ENCODE data around the gene ADAMTS6.
A peak's percentile ranks its signal among the peaks of the same experiment; 100 is the strongest.

ADAMTS6 gene

GRCh38 chr5:65144136-65144871 lies 337.4 kb downstream of the ADAMTS6 start:
- no peak overlapping the region for H2BK15ac ChIP-seq (ENCODE audit: low read length)
- H3K4ac ChIP-seq (ENCODE audit: low read length): no peak overlapping the region
- DNase-seq (ENCODE audit: low spot score): no peak
- H2AK5ac ChIP-seq (ENCODE audit: low read depth, low read length): no peak overlapping the region
- H2BK5ac ChIP-seq (ENCODE audit: low read length): no peak overlapping the region
- H3K4me3 ChIP-seq (ENCODE audit: low read length in 2 of 2): no peak overlapping the region
- no peak overlapping the region for H3K27ac ChIP-seq (replicated peaks; ENCODE audit: low read length)
- no CpG with 5 or more reads among the region's 9 CpGs for WGBS, 2 donors (ENCODE audit: extremely low coverage in 2 of 2, insufficient read length in 2 of 2, insufficient replicate concordance in 1 of 2)
- no peak overlapping the region for H3K4me2 ChIP-seq (ENCODE audit: insufficient read depth, low read length, poor library complexity, severe bottlenecking)
- H4K91ac ChIP-seq (ENCODE audit: low read depth, low read length, poor library complexity): no peak overlapping the region
- no peaks in the 10 kb centered on the region for H3K9me3 ChIP-seq (replicated peaks in 1 of 2; ENCODE audit: control insufficient read depth in 2 of 2, insufficient read depth in 1 of 2, low read depth in 1 of 2, low read length in 2 of 2)
- no peak overlapping the region for H3K23ac ChIP-seq (ENCODE audit: low read depth, low read length, poor library complexity)
- H3K79me1 ChIP-seq (ENCODE audit: low read depth, low read length): no peaks in the 10 kb centered on the region
- H4K8ac ChIP-seq (ENCODE audit: low read depth, low read length): no peak overlapping the region
- no peak overlapping the region for H3K9ac ChIP-seq (ENCODE audit: low read depth, low read length, poor library complexity)
- H3K18ac ChIP-seq (ENCODE audit: low read length): peak overlapping the region; percentile 54
- H2BK12ac ChIP-seq (ENCODE audit: low read length): no peak overlapping the region
- H3K27me3 ChIP-seq (ENCODE audit: control insufficient read depth in 3 of 3, insufficient read depth in 3 of 3, low read depth in 1 of 3, low read length in 3 of 3): peaks cover 0 to 3% (median 0%) of the 10 kb centered on the region in 3 experiments
- peaks cover 0 to 4% of the 10 kb centered on the region in 2 donors for H3K4me1 ChIP-seq (ENCODE audit: control insufficient read depth in 2 of 2, insufficient read depth in 1 of 2, low read depth in 1 of 2, low read length in 2 of 2)
- no peaks in the 10 kb centered on the region for H3K36me3 ChIP-seq (replicated peaks in 1 of 2; ENCODE audit: control insufficient read depth in 2 of 2, insufficient read depth in 2 of 2, low read length in 2 of 2)
- H3K14ac ChIP-seq (ENCODE audit: low read length): no peak overlapping the region
- no peak overlapping the region for H2BK120ac ChIP-seq (ENCODE audit: low read depth, low read length)
- no peak overlapping the region for H2AFZ ChIP-seq (ENCODE audit: low read length)

DNA sequence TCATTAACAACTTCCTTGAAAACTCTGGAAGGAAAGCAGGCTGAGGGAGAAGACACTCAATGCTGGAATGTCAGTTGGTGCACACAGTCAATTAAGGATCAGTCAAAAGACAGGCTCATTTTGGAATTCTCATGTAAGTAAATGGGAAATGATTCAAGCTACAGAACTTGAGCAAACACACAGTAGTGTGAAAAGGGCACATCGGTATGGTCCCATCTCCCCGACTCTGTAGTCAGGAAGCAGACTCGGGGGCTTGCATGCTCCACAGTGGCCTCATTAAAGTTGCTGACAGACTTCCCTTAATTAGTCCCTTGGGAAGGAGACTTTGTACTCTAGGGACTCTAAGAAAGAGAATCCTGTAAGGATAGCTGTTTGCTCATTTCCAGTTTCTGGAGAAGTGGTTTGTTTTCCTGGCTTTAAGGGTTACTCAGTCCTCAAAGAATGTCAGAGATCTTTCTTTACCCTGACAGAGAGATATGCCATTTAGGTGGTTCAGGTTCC lies 339.2 kb downstream of the ADAMTS6 start:
- peaks cover 0 to 4% of the 10 kb centered on the region in 2 donors for H3K4me1 ChIP-seq (ENCODE audit: control insufficient read depth in 2 of 2, insufficient read depth in 1 of 2, low read depth in 1 of 2, low read length in 2 of 2)
- H4K8ac ChIP-seq (ENCODE audit: low read depth, low read length): no peak overlapping the region
- no peak overlapping the region for H2AK5ac ChIP-seq (ENCODE audit: low read depth, low read length)
- peak overlapping the region; percentile 29 for H3K4me2 ChIP-seq (ENCODE audit: insufficient read depth, low read length, poor library complexity, severe bottlenecking)
- no peaks in the 10 kb centered on the region for H3K36me3 ChIP-seq (replicated peaks in 1 of 2; ENCODE audit: control insufficient read depth in 2 of 2, insufficient read depth in 2 of 2, low read length in 2 of 2)
- WGBS, 2 donors (ENCODE audit: extremely low coverage in 2 of 2, insufficient read length in 2 of 2, insufficient replicate concordance in 1 of 2): no CpG with 5 or more reads among the region's 3 CpGs
- no peak overlapping the region for H2BK5ac ChIP-seq (ENCODE audit: low read length)
- peak overlapping the region; percentile 50 for H2AFZ ChIP-seq (ENCODE audit: low read length)
- no peak overlapping the region for H3K4me3 ChIP-seq (ENCODE audit: low read length in 2 of 2)
- H3K18ac ChIP-seq (ENCODE audit: low read length): no peak overlapping the region
- H3K27me3 ChIP-seq (ENCODE audit: control insufficient read depth in 3 of 3, insufficient read depth in 3 of 3, low read depth in 1 of 3, low read length in 3 of 3): peaks cover 0 to 3% (median 0%) of the 10 kb centered on the region in 3 experiments
- no peak overlapping the region for H2BK12ac ChIP-seq (ENCODE audit: low read length)
- no peak overlapping the region for H3K4ac ChIP-seq (ENCODE audit: low read length)
- H2BK120ac ChIP-seq (ENCODE audit: low read depth, low read length): no peak overlapping the region
- no peak overlapping the region for H3K14ac ChIP-seq (ENCODE audit: low read length)
- H3K27ac ChIP-seq (replicated peaks; ENCODE audit: low read length): no peak overlapping the region
- H3K23ac ChIP-seq (ENCODE audit: low read depth, low read length, poor library complexity): no peak overlapping the region
- no peaks in the 10 kb centered on the region for H3K79me1 ChIP-seq (ENCODE audit: low read depth, low read length)
- no peak overlapping the region for H4K91ac ChIP-seq (ENCODE audit: low read depth, low read length, poor library complexity)
- H2BK15ac ChIP-seq (ENCODE audit: low read length): no peak overlapping the region
- H3K9me3 ChIP-seq (replicated peaks in 1 of 2; ENCODE audit: control insufficient read depth in 2 of 2, insufficient read depth in 1 of 2, low read depth in 1 of 2, low read length in 2 of 2): no peaks in the 10 kb centered on the region
- peak; percentile 82 for DNase-seq (ENCODE audit: low spot score)
- H3K9ac ChIP-seq (ENCODE audit: low read depth, low read length, poor library complexity): no peak overlapping the region

DNA sequence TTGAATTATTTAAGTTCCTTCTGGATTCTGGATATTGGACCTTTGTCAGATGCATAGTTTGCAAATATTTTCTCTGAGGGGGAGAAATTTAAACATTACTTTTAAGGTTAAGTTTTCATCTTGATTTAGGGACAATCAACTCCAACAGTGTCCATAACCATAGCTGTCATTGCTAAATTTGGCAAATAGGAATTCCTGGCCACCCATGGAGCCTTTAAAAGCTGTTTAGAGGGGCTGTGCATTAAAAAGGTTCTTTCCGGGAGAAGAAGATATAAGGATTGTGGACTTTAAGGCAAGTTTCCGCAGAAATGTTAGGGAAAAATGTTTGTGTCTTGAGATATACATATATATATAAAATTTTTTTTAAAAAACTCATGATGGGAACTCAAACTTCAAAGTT lies 339.7 kb downstream of the ADAMTS6 start:
- no peak overlapping the region for H3K9ac ChIP-seq (ENCODE audit: low read depth, low read length, poor library complexity)
- H2AFZ ChIP-seq (ENCODE audit: low read length): no peak overlapping the region
- WGBS, 2 donors (ENCODE audit: extremely low coverage in 2 of 2, insufficient read length in 2 of 2, insufficient replicate concordance in 1 of 2): no CpG with 5 or more reads among the region's 2 CpGs
- H3K4me1 ChIP-seq (ENCODE audit: control insufficient read depth in 2 of 2, insufficient read depth in 1 of 2, low read depth in 1 of 2, low read length in 2 of 2): peaks cover 0 to 4% of the 10 kb centered on the region in 2 donors
- H3K4me3 ChIP-seq (ENCODE audit: low read length in 2 of 2): no peak overlapping the region
- H2BK15ac ChIP-seq (ENCODE audit: low read length): no peak overlapping the region
- H3K18ac ChIP-seq (ENCODE audit: low read length): no peak overlapping the region
- no peak overlapping the region for H3K23ac ChIP-seq (ENCODE audit: low read depth, low read length, poor library complexity)
- H3K14ac ChIP-seq (ENCODE audit: low read length): no peak overlapping the region
- no peaks in the 10 kb centered on the region for H3K9me3 ChIP-seq (replicated peaks in 1 of 2; ENCODE audit: control insufficient read depth in 2 of 2, insufficient read depth in 1 of 2, low read depth in 1 of 2, low read length in 2 of 2)
- no peak for DNase-seq (ENCODE audit: low spot score)
- no peak overlapping the region for H4K91ac ChIP-seq (ENCODE audit: low read depth, low read length, poor library complexity)
- H4K8ac ChIP-seq (ENCODE audit: low read depth, low read length): no peak overlapping the region
- no peak overlapping the region for H3K4ac ChIP-seq (ENCODE audit: low read length)
- H3K27ac ChIP-seq (replicated peaks; ENCODE audit: low read length): no peak overlapping the region
- H2BK12ac ChIP-seq (ENCODE audit: low read length): no peak overlapping the region
- no peaks in the 10 kb centered on the region for H3K79me1 ChIP-seq (ENCODE audit: low read depth, low read length)
- no peak overlapping the region for H3K4me2 ChIP-seq (ENCODE audit: insufficient read depth, low read length, poor library complexity, severe bottlenecking)
- peaks cover 0 to 3% (median 0%) of the 10 kb centered on the region in 3 experiments for H3K27me3 ChIP-seq (ENCODE audit: control insufficient read depth in 3 of 3, insufficient read depth in 3 of 3, low read depth in 1 of 3, low read length in 3 of 3)
- no peak overlapping the region for H2BK120ac ChIP-seq (ENCODE audit: low read depth, low read length)
- H2BK5ac ChIP-seq (ENCODE audit: low read length): no peak overlapping the region
- no peak overlapping the region for H2AK5ac ChIP-seq (ENCODE audit: low read depth, low read length)
- H3K36me3 ChIP-seq (replicated peaks in 1 of 2; ENCODE audit: control insufficient read depth in 2 of 2, insufficient read depth in 2 of 2, low read length in 2 of 2): no peaks in the 10 kb centered on the region

DNA sequence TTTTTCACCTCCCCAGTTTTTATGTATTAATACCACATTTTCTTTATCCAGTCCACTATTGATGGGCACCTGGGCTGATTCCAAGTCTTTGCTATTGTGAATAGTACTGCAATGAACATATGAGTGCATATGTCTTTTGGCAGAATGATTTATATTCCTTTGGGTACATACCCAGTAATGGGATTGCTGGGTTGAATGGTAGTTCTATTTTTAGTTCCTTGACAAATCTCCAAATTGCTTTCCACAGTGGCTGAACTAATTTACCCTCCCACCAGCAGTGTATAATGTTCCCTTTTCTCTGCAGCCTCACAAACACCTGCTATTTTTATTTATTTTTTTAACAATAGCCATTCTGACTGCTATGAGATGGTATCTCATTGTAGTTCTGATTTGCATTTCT lies 340.2 kb downstream of the ADAMTS6 start:
- no peak overlapping the region for H4K91ac ChIP-seq (ENCODE audit: low read depth, low read length, poor library complexity)
- no peak overlapping the region for H3K4me3 ChIP-seq (ENCODE audit: low read length in 2 of 2)

More for the DNA sequence above, 340.2 kb downstream of the ADAMTS6 start:
- Histone ChIP-seq H3K4ac (ENCODE audit: low read length) (no peak overlapping the region), H4K8ac (ENCODE audit: low read depth, low read length) (no peak overlapping the region), H3K4me2 (ENCODE audit: insufficient read depth, low read length, poor library complexity, severe bottlenecking) (no peak overlapping the region), H2BK12ac (ENCODE audit: low read length) (no peak overlapping the region), H3K36me3 (replicated peaks in 1 of 2; ENCODE audit: control insufficient read depth in 2 of 2, insufficient read depth in 2 of 2, low read length in 2 of 2) (no peaks in the 10 kb centered on the region), H3K18ac (ENCODE audit: low read length) (no peak overlapping the region), H3K79me1 (ENCODE audit: low read depth, low read length) (no peaks in the 10 kb centered on the region), H3K23ac (ENCODE audit: low read depth, low read length, poor library complexity) (no peak overlapping the region), H3K9me3 (replicated peaks in 1 of 2; ENCODE audit: control insufficient read depth in 2 of 2, insufficient read depth in 1 of 2, low read depth in 1 of 2, low read length in 2 of 2) (no peaks in the 10 kb centered on the region), H3K27me3 (ENCODE audit: control insufficient read depth in 3 of 3, insufficient read depth in 3 of 3, low read depth in 1 of 3, low read length in 3 of 3) (peaks cover 0 to 3% (median 0%) of the 10 kb centered on the region in 3 experiments), H2BK15ac (ENCODE audit: low read length) (no peak overlapping the region), H2BK5ac (ENCODE audit: low read length) (no peak overlapping the region), H2AK5ac (ENCODE audit: low read depth, low read length) (no peak overlapping the region), H3K4me1 (ENCODE audit: control insufficient read depth in 2 of 2, insufficient read depth in 1 of 2, low read depth in 1 of 2, low read length in 2 of 2) (peaks cover 0 to 4% of the 10 kb centered on the region in 2 donors), H2BK120ac (ENCODE audit: low read depth, low read length) (no peak overlapping the region), H2AFZ (ENCODE audit: low read length) (no peak overlapping the region), H3K27ac (replicated peaks; ENCODE audit: low read length) (no peak overlapping the region), H3K9ac (ENCODE audit: low read depth, low read length, poor library complexity) (no peak overlapping the region), H3K14ac (ENCODE audit: low read length) (no peak overlapping the region)
- DNase-seq (ENCODE audit: low spot score): no peak
